H1 (cell line): ENCODE data around the gene OR8B8. TPM values are rescaled to one million over a fixed set of nuclear protein-coding genes. Genes with fewer than 3 reads are reported as not detected.

Source experiments
- CTCF ChIA-PET: fragments of 300-600 bp; sonication (Branson Sonifier 250); formaldehyde crosslinking; loops from one replicate; lab custom pipeline; 2021; ENCODE audit not compliant: partially characterized antibody; lab: Charles Lee
- POLR2A ChIA-PET: fragments of 300-600 bp; sonication (Branson Sonifier 250); formaldehyde crosslinking; loops from one replicate; lab custom pipeline; 2021; ENCODE audit warnings: inconsistent platforms; ENCODE audit not compliant: partially characterized antibody; lab: Charles Lee
- DNase-seq, 2 experiments: peaks; one replicate each; pipeline versions ENCODE4 v3.0.0 to v3.0.0-alpha.2; 2010 to 2022; ENCODE audit warnings: low spot score in 2 of 2, low read depth in 1 of 2, mixed read lengths in 1 of 2
- FAIRE-seq: peaks from 2 replicates; lab custom pipeline; 2011; peaks lifted over from hg19 to GRCh38; lab: Jason Lieb, UNC
- H2AFZ ChIP-seq: 2 replicates; pipeline ENCODE4 v1.8.1; 2012; ENCODE audit warnings: low read length, inconsistent platforms
- H2AK5ac ChIP-seq: 2 replicates; pipeline ENCODE4 v1.6.1; 2013; ENCODE audit warnings: low read depth, low read length
- H2BK120ac ChIP-seq: replicated peaks from 2 replicates; pipeline ENCODE3; 2013; ENCODE audit warnings: low read depth, low read length, inconsistent platforms
- H2BK12ac ChIP-seq: 2 replicates; pipeline ENCODE4 v1.6.1; 2013; ENCODE audit warnings: low read depth, low read length
- H2BK15ac ChIP-seq: 2 replicates; pipeline ENCODE4 v1.6.1; 2013; ENCODE audit warnings: low read length
- H2BK20ac ChIP-seq: 2 replicates; pipeline ENCODE4 v1.6.1; 2013; ENCODE audit warnings: low read length
- H2BK5ac ChIP-seq: 2 replicates; pipeline ENCODE4 v1.6.1; 2013; ENCODE audit warnings: low read depth, low read length
- H3K14ac ChIP-seq: 2 replicates; pipeline ENCODE4 v1.6.1; 2013; ENCODE audit warnings: inconsistent platforms; ENCODE audit not compliant: insufficient read length
- H3K18ac ChIP-seq: 2 replicates; pipeline ENCODE4 v1.6.1; 2013; ENCODE audit warnings: low read length; ENCODE audit errors: extremely low read depth
- H3K23ac ChIP-seq: 2 replicates; pipeline ENCODE4 v1.6.1; 2013; ENCODE audit warnings: inconsistent platforms; ENCODE audit not compliant: insufficient read length
- H3K23me2 ChIP-seq: 2 replicates; pipeline ENCODE4 v1.6.1; 2013; ENCODE audit warnings: low read depth, low read length
- H3K27ac ChIP-seq: 2 replicates; pipeline ENCODE4 v1.6.1; 2011; ENCODE audit warnings: low read depth, low read length, inconsistent platforms
- H3K27me3 ChIP-seq, 4 experiments: replicated peaks in 1 of 4; 1 replicate in 1 of 4; 2 replicates in 3 of 4; pipeline versions ENCODE4 v1.6.1 to v1.8.1; 2011 to 2013; ENCODE audit warnings: low read length in 3 of 4, mild to moderate bottlenecking in 3 of 4, inconsistent platforms in 2 of 4, mixed read lengths in 2 of 4, moderate library complexity in 1 of 4; ENCODE audit not compliant: control insufficient read depth in 3 of 4, insufficient read depth in 3 of 4; ENCODE audit errors: extremely low read depth in 1 of 4
- H3K36me3 ChIP-seq, 4 experiments: 2 replicates each; pipeline versions ENCODE4 v1.6.1 to v1.8.1; 2011 to 2013; ENCODE audit warnings: mild to moderate bottlenecking in 4 of 4, low read length in 3 of 4, moderate library complexity in 2 of 4, control low read depth in 1 of 4, inconsistent platforms in 1 of 4; ENCODE audit not compliant: insufficient read depth in 4 of 4, control insufficient read depth in 2 of 4
- H3K4ac ChIP-seq: replicated peaks from 2 replicates; pipeline ENCODE3; 2013; ENCODE audit warnings: low read length, low read depth, mixed read lengths, inconsistent platforms; ENCODE audit not compliant: insufficient read length
- H3K4me1 ChIP-seq, 4 experiments: replicated peaks in 1 of 4; 1 replicate in 1 of 4; 2 replicates in 3 of 4; pipeline versions ENCODE4 v1.6.1 to v1.8.1; 2011 to 2013; ENCODE audit warnings: low read length in 3 of 4, inconsistent platforms in 2 of 4, mixed read lengths in 1 of 4; ENCODE audit not compliant: insufficient read depth in 4 of 4, control insufficient read depth in 3 of 4
- H3K4me2 ChIP-seq, 2 experiments: 2 replicates each; pipeline versions ENCODE4 v1.6.1 to v1.8.1; 2011 to 2013; ENCODE audit warnings: low read depth in 2 of 2, low read length in 2 of 2, control low read depth in 1 of 2, inconsistent platforms in 1 of 2, mild to moderate bottlenecking in 1 of 2; ENCODE audit not compliant: insufficient read depth in 1 of 2
- H3K4me3 ChIP-seq, 4 experiments: fragments of 200-600, 300-600 bp in 1 of 4; sonication (generic), shearing (Covaris generic), sonication (Bioruptor Twin) in 1 of 4; 2 replicates each; pipeline versions ENCODE4 v1.5.1 to v1.8.1; 2011 to 2016; ENCODE audit warnings: low read length in 4 of 4, low read depth in 3 of 4, control low read depth in 2 of 4, inconsistent platforms in 2 of 4, mild to moderate bottlenecking in 2 of 4, mixed read lengths in 1 of 4, moderate library complexity in 1 of 4; ENCODE audit not compliant: insufficient read depth in 2 of 4; ENCODE audit errors: extremely low read depth in 1 of 4
- H3K56ac ChIP-seq: replicated peaks from 2 replicates; pipeline ENCODE3; 2013; ENCODE audit warnings: low read depth, mild to moderate bottlenecking, mixed read lengths, low read length, inconsistent platforms; ENCODE audit not compliant: insufficient read length
- H3K79me1 ChIP-seq: 2 replicates; pipeline ENCODE4 v1.6.1; 2013; ENCODE audit warnings: low read depth, low read length, control low read depth
- H3K79me2 ChIP-seq, 2 experiments: 2 replicates each; pipeline versions ENCODE4 v1.6.1 to v1.8.1; 2012 to 2013; ENCODE audit warnings: low read length in 2 of 2, mild to moderate bottlenecking in 2 of 2, inconsistent platforms in 1 of 2; ENCODE audit not compliant: insufficient read depth in 2 of 2, control insufficient read depth in 1 of 2
- H3K9ac ChIP-seq, 4 experiments: replicated peaks in 1 of 4; 1 replicate in 1 of 4; 2 replicates in 3 of 4; pipeline versions ENCODE4 v1.6.1 to v1.8.1; 2011 to 2013; ENCODE audit warnings: low read depth in 3 of 4, low read length in 3 of 4, control low read depth in 2 of 4, mild to moderate bottlenecking in 2 of 4, moderate library complexity in 2 of 4, inconsistent platforms in 1 of 4; ENCODE audit errors: extremely low read depth in 1 of 4
- H3K9me3 ChIP-seq, 2 experiments: 2 replicates each; pipeline versions ENCODE4 v1.6.1 to v1.8.1; 2012 to 2013; ENCODE audit warnings: mild to moderate bottlenecking in 2 of 2, moderate library complexity in 2 of 2, control low read depth in 1 of 2, inconsistent platforms in 1 of 2, low read depth in 1 of 2, low read length in 1 of 2, mixed read lengths in 1 of 2; ENCODE audit not compliant: insufficient read depth in 2 of 2
- H4K20me1 ChIP-seq, 2 experiments: replicated peaks in 1 of 2; 2 replicates each; pipeline versions ENCODE3 to v1.8.1; 2011 to 2013; ENCODE audit warnings: inconsistent platforms in 2 of 2, low read length in 2 of 2, mild to moderate bottlenecking in 1 of 2; ENCODE audit not compliant: insufficient read depth in 2 of 2, control insufficient read depth in 1 of 2
- H4K5ac ChIP-seq: 2 replicates; pipeline ENCODE4 v1.6.1; 2013; ENCODE audit warnings: low read length, low read depth, mixed read lengths, inconsistent platforms; ENCODE audit not compliant: insufficient read length
- H4K8ac ChIP-seq: 2 replicates; pipeline ENCODE4 v1.8.0; 2013; ENCODE audit warnings: mild to moderate bottlenecking, moderate library complexity, low read length, inconsistent platforms; ENCODE audit not compliant: insufficient read depth; ENCODE audit errors: extremely low read depth
- H4K91ac ChIP-seq: replicated peaks from 2 replicates; pipeline ENCODE3; 2013; ENCODE audit warnings: low read length, mixed read lengths, inconsistent platforms; ENCODE audit not compliant: insufficient read length
- CBX8 ChIP-seq: fragments of 300-800, 300-1000 bp; sonication (generic); IDR thresholded peaks from 2 replicates; pipeline ENCODE4 v1.7.1; 2016; ENCODE audit warnings: low read depth, low read length, borderline replicate concordance
- MAFK ChIP-seq: IDR thresholded peaks from 2 replicates; pipeline ENCODE4 v1.6.1; 2012; ENCODE audit warnings: low read depth, mild to moderate bottlenecking, improper control_type of control experiment, low read length
- NANOG ChIP-seq: IDR thresholded peaks from 2 replicates; pipeline ENCODE4 v1.6.1; 2011; ENCODE audit warnings: low read length, low read depth, mild to moderate bottlenecking, inconsistent platforms; ENCODE audit not compliant: insufficient read depth, poor library complexity, severe bottlenecking
- NRF1 ChIP-seq: IDR thresholded peaks from 2 replicates; pipeline ENCODE4 v1.6.1; 2011; ENCODE audit warnings: mild to moderate bottlenecking, low read depth, low read length, improper control_type of control experiment
- POLR2AphosphoS5 ChIP-seq: IDR thresholded peaks from 2 replicates; pipeline ENCODE4 v1.6.1; 2011; ENCODE audit warnings: low read depth, low read length
- POU5F1 ChIP-seq: IDR thresholded peaks from 2 replicates; pipeline ENCODE4 v1.6.1; 2011; ENCODE audit warnings: low read depth, mild to moderate bottlenecking, low read length, moderate library complexity
- RAD21 ChIP-seq, 2 experiments: IDR thresholded peaks in 1 of 2; conservative IDR thresholded peaks in 1 of 2; 2 replicates each; pipeline ENCODE4 v1.6.1; 2011; ENCODE audit warnings: low read depth in 2 of 2, low read length in 2 of 2, improper control_type of control experiment in 1 of 2, inconsistent platforms in 1 of 2, mild to moderate bottlenecking in 1 of 2, moderate library complexity in 1 of 2
- RFX5 ChIP-seq: IDR thresholded peaks from 2 replicates; pipeline ENCODE4 v1.6.1; 2011; ENCODE audit warnings: low read depth, low read length, improper control_type of control experiment, borderline replicate concordance
- RXRA ChIP-seq: IDR thresholded peaks from 2 replicates; pipeline ENCODE4 v1.6.1; 2011; ENCODE audit warnings: low read depth, mild to moderate bottlenecking, low read length, moderate library complexity; ENCODE audit not compliant: insufficient read depth
- SIRT6 ChIP-seq: IDR thresholded peaks from one replicate; pipeline ENCODE4 v1.7.1; 2012; ENCODE audit warnings: low read length, inconsistent platforms
- SP1 ChIP-seq: IDR thresholded peaks from 2 replicates; pipeline ENCODE4 v1.6.1; 2011; ENCODE audit warnings: low read depth, low read length
- SRF ChIP-seq: IDR thresholded peaks from 2 replicates; pipeline ENCODE4 v1.6.1; 2011; ENCODE audit warnings: mild to moderate bottlenecking, low read depth, low read length, moderate library complexity
- TCF12 ChIP-seq: IDR thresholded peaks from 2 replicates; pipeline ENCODE4 v1.6.1; 2011; ENCODE audit warnings: low read depth, mild to moderate bottlenecking, low read length
- TEAD4 ChIP-seq: IDR thresholded peaks from 2 replicates; pipeline ENCODE4 v1.6.1; 2012; ENCODE audit warnings: low read depth, low read length, inconsistent platforms, mixed read lengths
- WGBS, 2 experiments: shearing (Covaris generic) in 1 of 2; methylation state at CpG; one replicate each; pipeline versions ENCODE4 v1.1.6 to v1.1.7; 2013 to 2015; ENCODE audit warnings: low lambda C conversion rate in 2 of 2, mixed read lengths in 2 of 2, inconsistent platforms in 1 of 2, low coverage in 1 of 2, missing lambda C conversion rate in 1 of 2; ENCODE audit not compliant: insufficient replicate concordance in 2 of 2, insufficient coverage in 1 of 2, insufficient read length in 1 of 2; ENCODE audit errors: extremely low coverage in 1 of 2, missing lambda C conversion rate in 1 of 2; 5-methylcytosine and 5-hydroxymethylcytosine counted together
- polyA plus RNA-seq, 7 experiments: library from polyadenylated mRNA; depleted of rRNA in 3 of 7; stranded (reverse) in 5 of 7; unstranded in 2 of 7; fragments of >200 nt in 5 of 7; fragments of 200-250 nt in 2 of 7; gene quantifications; 1 replicate in 5 of 7; 2 replicates in 1 of 7; 4 replicates in 1 of 7; pipeline versions ENCODE4 v1.2.1 to v1.2.3, GENCODE V29; 2011 to 2013; ENCODE audit warnings: missing spikeins in 2 of 7, mixed read lengths in 2 of 7
- total RNA-seq: library from RNA; stranded (reverse); fragmentation: NEBNext Ultra II Directional; extraction: Animal tissue kit (Norgen Biotek cat#: 25700); gene quantifications from 2 replicates; pipeline ENCODE4 v1.2.1, GENCODE V29; 2021

Gene OR8B8
- total and polyA plus RNA-seq, 2 of the 8 experiments (the other 6 are each of a cell fraction or from before 2014, with no cell fraction given) = not detected

DNA sequence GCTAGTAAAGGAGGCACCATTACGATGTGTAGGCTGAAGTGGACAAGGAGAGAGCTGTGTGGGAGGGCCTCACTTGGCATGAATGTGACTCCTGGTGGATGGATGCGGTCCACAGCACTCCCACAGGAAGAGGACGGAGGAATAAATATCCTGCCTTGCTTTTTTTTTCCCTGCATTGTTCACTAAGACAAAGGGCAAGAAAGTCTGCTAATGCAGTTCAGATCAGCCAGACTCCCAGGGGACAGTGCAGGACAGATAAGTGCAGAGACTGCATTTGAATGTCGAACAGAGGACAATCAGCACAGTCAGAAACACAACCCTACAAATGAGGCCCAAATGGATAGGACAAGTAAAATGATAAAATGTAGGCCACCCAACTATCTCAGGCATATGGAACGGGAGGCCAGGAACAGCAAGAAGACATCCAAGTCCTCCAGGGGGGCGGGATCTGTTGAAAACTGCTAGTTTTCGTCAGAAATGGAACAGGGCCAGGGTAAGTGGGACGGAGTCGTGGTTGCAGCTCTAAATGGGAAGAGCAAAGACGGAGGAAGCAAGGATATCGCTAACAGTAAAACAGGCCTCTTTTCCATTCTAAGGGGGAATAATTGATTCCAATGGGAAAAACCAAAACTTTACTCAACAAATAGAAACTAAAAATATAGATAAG, 25.2 kb upstream of the OR8B8 start:
- Histone ChIP-seq H3K79me2 (no peaks in the 10 kb centered on the region), H3K23ac (no peak overlapping the region), H3K4me1 (no peaks in the 10 kb centered on the region), H3K27ac (no peak overlapping the region), H4K8ac (no peak overlapping the region), H2BK12ac (no peak overlapping the region), H3K9ac (no peak overlapping the region), H3K36me3 (no peaks in the 10 kb centered on the region), H3K23me2 (no peaks in the 10 kb centered on the region), H2BK20ac (no peak overlapping the region), H3K9me3 (no peaks in the 10 kb centered on the region), H3K27me3 (no peaks in the 10 kb centered on the region), H2BK5ac (no peak overlapping the region), H3K14ac (no peak overlapping the region), H4K91ac (no peak overlapping the region), H4K20me1 (no peaks in the 10 kb centered on the region), H2AFZ (no peak overlapping the region), H3K18ac (no peak overlapping the region), H2BK120ac (no peak overlapping the region), H3K4ac (no peak overlapping the region), H2AK5ac (no peak overlapping the region), H2BK15ac (no peak overlapping the region), H3K4me3 (no peak overlapping the region), H3K79me1 (no peaks in the 10 kb centered on the region), H3K56ac (no peak overlapping the region), H4K5ac (no peak overlapping the region), H3K4me2 (no peak overlapping the region)
- DNase-seq (no peak), FAIRE-seq (no peak)
- 92% methylated on average over 11 of the region's 11 CpGs; no CpG with 5 or more reads in 1 of the 2 experiments for WGBS, 2 experiments
- POLR2A ChIA-PET = no interaction called here
- CTCF ChIA-PET = interaction anchor here (0.7 kb wide), 1 partner anchor 25 kb away, joined by 3 read pairs; no protein-coding TSS in a partner anchor
- no peak for TF ChIP-seq RFX5
- TF ChIP-seq RXRA = no peak
- TF ChIP-seq NANOG = no peak
- no peak for TF ChIP-seq SP1
- TF ChIP-seq NRF1 = no peak
- TF ChIP-seq SIRT6 = no peak
- TF ChIP-seq TCF12 = no peak
- no peak for TF ChIP-seq POLR2AphosphoS5
- no peak for TF ChIP-seq SRF
- TF ChIP-seq CBX8 = no peak
- TF ChIP-seq MAFK = no peak
- no peak for TF ChIP-seq RAD21 (IDR thresholded peaks at IDR 0.05 in 1 of 2, conservative IDR thresholded peaks at IDR 0.05 in 1 of 2; ENCODE audit: low read depth in 2 of 2, low read length in 2 of 2)
- no peak for TF ChIP-seq POU5F1
- no peak for TF ChIP-seq TEAD4
